ENCODE data around the gene PLCL2. TPM values are rescaled to one million over a fixed set of nuclear protein-coding genes. Genes with fewer than 3 reads are reported as not detected.

Gene PLCL2
- total RNA-seq, 1 donor from 2014 or later = 26.4 TPM

GRCh38 chr3:17077606-17078005, 192.9 kb downstream of the PLCL2 start:
- H3F3A ChIP-seq (ENCODE audit: low read depth) = no peaks in the 10 kb centered on the region
- Mint-ChIP-seq H3K27me3 (ENCODE audit: insufficient read depth, low read depth) (peaks cover 3% of the 10 kb centered on the region), H3K36me3 (peaks cover 2% of the 10 kb centered on the region), H3K4me3 (no peak overlapping the region), H3K27ac (no peak overlapping the region), H3K9me3 (peaks cover 2% of the 10 kb centered on the region), H3K4me1 (peaks cover 3% of the 10 kb centered on the region)
- no peaks in the 10 kb centered on the region for H3K9me3 ChIP-seq (ENCODE audit: low read depth)
- H3K36me3 ChIP-seq = no peaks in the 10 kb centered on the region
- no peaks in the 10 kb centered on the region for H4K20me1 ChIP-seq (ENCODE audit: low read depth)
- H3K27me3 ChIP-seq = no peaks in the 10 kb centered on the region
- H3K27ac ChIP-seq = no peak overlapping the region
- no peak overlapping the region for H3K4me2 ChIP-seq
- H3K4me1 ChIP-seq = no peaks in the 10 kb centered on the region
- H3K4me3 ChIP-seq = no peak overlapping the region
- H3K9ac ChIP-seq = no peak overlapping the region
- no peak overlapping the region for H2AFZ ChIP-seq (replicated peaks)
- TF ChIP-seq EZH2 (IDR thresholded peaks at IDR 0.05) (no peak), CTCF (IDR thresholded peaks at IDR 0.05) (no peak), EZH2phosphoT487 (IDR thresholded peaks at IDR 0.05) (no peak)
- no peaks in the 10 kb centered on the region for H3K79me2 ChIP-seq (ENCODE audit: low read depth)
- DNase-seq (ENCODE audit: low spot score) = no peak

DNA sequence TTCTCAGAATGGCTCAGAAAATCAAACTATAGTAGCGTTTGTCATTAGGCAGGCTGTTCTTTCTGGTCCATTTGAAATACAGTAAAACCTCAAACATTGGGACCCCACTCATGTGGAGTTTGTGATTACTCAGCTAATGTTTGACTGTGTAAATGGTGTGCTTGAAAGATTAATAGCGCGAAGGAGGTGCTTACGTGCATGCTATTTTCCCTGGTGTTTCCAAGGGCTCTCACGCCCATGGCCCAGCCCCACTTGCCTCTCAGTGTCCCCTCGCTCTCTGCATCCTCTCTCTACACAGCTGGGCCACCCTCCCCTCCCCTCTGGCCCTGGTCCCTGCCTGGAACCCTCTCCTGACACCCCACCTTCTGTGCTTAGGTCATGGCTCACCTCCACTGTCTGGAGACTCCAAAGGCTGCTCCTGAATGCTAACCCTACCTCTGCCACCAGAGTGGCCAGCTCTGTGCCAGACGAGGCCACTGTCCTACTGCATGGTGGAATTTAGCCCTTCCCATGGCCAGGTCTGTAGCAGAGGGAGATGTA, 194.2 kb downstream of the PLCL2 start:
- H3K27ac Mint-ChIP-seq = no peak overlapping the region
- TF ChIP-seq EZH2 (IDR thresholded peaks at IDR 0.05) (no peak), EZH2phosphoT487 (IDR thresholded peaks at IDR 0.05) (no peak), CTCF (IDR thresholded peaks at IDR 0.05) (no peak)
- no peaks in the 10 kb centered on the region for H3F3A ChIP-seq (ENCODE audit: low read depth)
- H3K79me2 ChIP-seq (ENCODE audit: low read depth) = no peaks in the 10 kb centered on the region
- DNase-seq (ENCODE audit: low spot score) = no peak
- no peak overlapping the region for H3K4me3 Mint-ChIP-seq
- peaks cover 2% of the 10 kb centered on the region for H3K9me3 Mint-ChIP-seq
- no peak overlapping the region for H3K4me3 ChIP-seq
- no peak overlapping the region for H3K27ac ChIP-seq
- no peak overlapping the region for H3K4me2 ChIP-seq
- no peaks in the 10 kb centered on the region for H3K4me1 ChIP-seq
- peaks cover 3% of the 10 kb centered on the region for H3K4me1 Mint-ChIP-seq
- peaks cover 3% of the 10 kb centered on the region for H3K27me3 Mint-ChIP-seq (ENCODE audit: insufficient read depth, low read depth)
- H3K9me3 ChIP-seq (ENCODE audit: low read depth) = no peaks in the 10 kb centered on the region
- no peaks in the 10 kb centered on the region for H4K20me1 ChIP-seq (ENCODE audit: low read depth)
- no peak overlapping the region for H3K9ac ChIP-seq
- H2AFZ ChIP-seq (replicated peaks) = no peak overlapping the region
- peaks cover 2% of the 10 kb centered on the region for H3K36me3 Mint-ChIP-seq
- H3K36me3 ChIP-seq = no peaks in the 10 kb centered on the region
- no peaks in the 10 kb centered on the region for H3K27me3 ChIP-seq

DNA sequence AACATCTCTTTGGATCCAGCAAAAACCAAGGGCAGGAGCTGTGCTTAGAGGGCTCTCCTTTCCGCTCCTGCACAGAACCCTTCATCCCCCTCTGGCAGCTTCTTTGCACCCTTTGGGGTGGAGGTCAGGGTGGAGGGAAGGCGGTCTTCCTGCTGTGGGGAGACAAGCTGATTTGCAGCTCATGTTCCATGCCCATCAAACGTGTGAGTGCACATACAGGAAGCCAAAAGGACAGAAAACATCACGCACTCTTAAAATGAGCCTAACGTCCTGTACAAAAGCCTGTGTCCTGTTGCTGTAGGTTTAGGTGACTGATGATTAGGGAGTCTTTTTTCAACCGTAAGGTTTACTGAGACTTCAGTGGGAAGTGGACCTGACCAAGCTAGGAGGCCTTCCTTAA, 195.2 kb downstream of the PLCL2 start:
- Mint-ChIP-seq H3K27ac (no peak overlapping the region), H3K4me1 (peaks cover 3% of the 10 kb centered on the region), H3K4me3 (no peak overlapping the region), H3K27me3 (ENCODE audit: insufficient read depth, low read depth) (peaks cover 3% of the 10 kb centered on the region), H3K9me3 (peaks cover 5% of the 10 kb centered on the region), H3K36me3 (peaks cover 2% of the 10 kb centered on the region)
- no peak for TF ChIP-seq EZH2phosphoT487 (IDR thresholded peaks at IDR 0.05)
- TF ChIP-seq CTCF (IDR thresholded peaks at IDR 0.05) = no peak
- TF ChIP-seq EZH2 (IDR thresholded peaks at IDR 0.05) = no peak
- Histone ChIP-seq H3K4me1 (no peaks in the 10 kb centered on the region), H3K27ac (no peak overlapping the region), H3K9me3 (ENCODE audit: low read depth) (no peaks in the 10 kb centered on the region), H3F3A (ENCODE audit: low read depth) (no peaks in the 10 kb centered on the region), H3K4me2 (no peak overlapping the region), H3K36me3 (peaks cover 6% of the 10 kb centered on the region), H2AFZ (replicated peaks) (no peak overlapping the region), H3K79me2 (ENCODE audit: low read depth) (no peaks in the 10 kb centered on the region), H3K27me3 (no peaks in the 10 kb centered on the region), H4K20me1 (ENCODE audit: low read depth) (no peaks in the 10 kb centered on the region), H3K4me3 (no peak overlapping the region), H3K9ac (no peak overlapping the region)
- no peak for DNase-seq (ENCODE audit: low spot score)
